ENCODE results near the gene CTNND2. TPM values are rescaled to one million over a fixed set of nuclear protein-coding genes. Genes with fewer than 3 reads are reported as not detected.

The CTNND2 gene
- total RNA-seq, 2 experiments from 2014 or later: not detected

GRCh38 chr5:11273180-11273903 lies 630.9 kb downstream of the CTNND2 start:
- ChIA-PET CTCF (no interaction called here), POLR2A (no interaction called here)
- H3K9me3 Mint-ChIP-seq: no peaks in the 10 kb centered on the region

DNA sequence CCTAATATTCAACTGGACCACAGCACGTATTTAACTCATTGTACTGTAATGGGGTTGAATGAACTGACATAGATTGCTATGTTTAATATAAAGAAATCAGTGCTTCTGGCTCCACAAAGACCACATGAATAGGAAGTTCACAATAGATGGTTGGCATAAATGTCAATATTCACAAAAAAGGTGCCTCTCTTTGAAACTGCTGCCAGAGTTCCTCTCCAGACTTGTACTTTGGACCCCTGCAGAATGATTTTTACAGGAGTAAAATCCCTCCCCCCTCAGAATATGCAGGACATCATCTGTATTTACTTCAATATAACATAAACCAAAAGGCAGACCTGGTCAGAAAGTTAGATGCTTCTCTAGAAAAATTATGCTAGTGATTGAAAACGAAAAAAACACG lies 634.7 kb downstream of the CTNND2 start:
- Mint-ChIP-seq H3K9me3 (no peaks in the 10 kb centered on the region), H3K27ac (no peak overlapping the region), H3K36me3 (ENCODE audit: low read depth) (no peaks in the 10 kb centered on the region), H3K4me3 (no peak overlapping the region), H3K4me1 (no peaks in the 10 kb centered on the region), H3K27me3 (no peaks in the 10 kb centered on the region)
- ChIA-PET POLR2A (no interaction called here), CTCF (no interaction called here)
- no peak for DNase-seq

More at GRCh38 chr5:11273180-11273903, 630.9 kb downstream of the CTNND2 start:
- H3K4me1 Mint-ChIP-seq: no peaks in the 10 kb centered on the region
- no peak overlapping the region for H3K27ac Mint-ChIP-seq
- no peak overlapping the region for H3K4me3 Mint-ChIP-seq
- H3K36me3 Mint-ChIP-seq (ENCODE audit: low read depth): no peaks in the 10 kb centered on the region
- no peak for DNase-seq
- no peaks in the 10 kb centered on the region for H3K27me3 Mint-ChIP-seq

GRCh38 chr5:11268891-11269290 lies 635.4 kb downstream of the CTNND2 start:
- Mint-ChIP-seq H3K27me3 (no peaks in the 10 kb centered on the region), H3K9me3 (no peaks in the 10 kb centered on the region), H3K4me1 (no peaks in the 10 kb centered on the region), H3K27ac (no peak overlapping the region), H3K4me3 (no peak overlapping the region), H3K36me3 (ENCODE audit: low read depth) (no peaks in the 10 kb centered on the region)
- ChIA-PET POLR2A (no interaction called here), CTCF (no interaction called here)
- DNase-seq: no peak

GRCh38 chr5:11266331-11266730 lies 637.9 kb downstream of the CTNND2 start:
- Mint-ChIP-seq H3K9me3 (no peaks in the 10 kb centered on the region), H3K27ac (no peak overlapping the region), H3K36me3 (ENCODE audit: low read depth) (no peaks in the 10 kb centered on the region), H3K4me1 (no peaks in the 10 kb centered on the region), H3K4me3 (no peak overlapping the region), H3K27me3 (no peaks in the 10 kb centered on the region)
- CTCF ChIA-PET: interaction anchor here (1.2 kb wide), 1 partner anchor 11 kb away, joined by 3 read pairs; no protein-coding TSS in a partner anchor
- POLR2A ChIA-PET: no interaction called here
- no peak for DNase-seq

GRCh38 chr5:11261241-11261640 lies 643.0 kb downstream of the CTNND2 start:
- no peak overlapping the region for H3K27ac Mint-ChIP-seq
- H3K4me3 Mint-ChIP-seq: no peak overlapping the region
- no peaks in the 10 kb centered on the region for H3K9me3 Mint-ChIP-seq
- no peaks in the 10 kb centered on the region for H3K27me3 Mint-ChIP-seq
- no peaks in the 10 kb centered on the region for H3K4me1 Mint-ChIP-seq
- POLR2A ChIA-PET: no interaction called here
- no peak for DNase-seq
- CTCF ChIA-PET: interaction anchor here (1.1 kb wide), 1 partner anchor 17 kb away, joined by 3 read pairs; no protein-coding TSS in a partner anchor
- no peaks in the 10 kb centered on the region for H3K36me3 Mint-ChIP-seq (ENCODE audit: low read depth)

GRCh38 chr5:11258001-11258400 lies 646.2 kb downstream of the CTNND2 start:
- H3K9me3 Mint-ChIP-seq: no peaks in the 10 kb centered on the region
- H3K27ac Mint-ChIP-seq: no peak overlapping the region

GRCh38 chr5:11252523-11252922 lies 651.7 kb downstream of the CTNND2 start:
- ChIA-PET POLR2A (no interaction called here), CTCF (no interaction called here)
- Mint-ChIP-seq H3K4me1 (no peaks in the 10 kb centered on the region), H3K4me3 (no peak overlapping the region), H3K9me3 (no peaks in the 10 kb centered on the region), H3K36me3 (ENCODE audit: low read depth) (no peaks in the 10 kb centered on the region), H3K27me3 (no peaks in the 10 kb centered on the region), H3K27ac (no peak overlapping the region)
- no peak for DNase-seq

More at GRCh38 chr5:11258001-11258400, 646.2 kb downstream of the CTNND2 start:
- no peak overlapping the region for H3K4me3 Mint-ChIP-seq
- no peaks in the 10 kb centered on the region for H3K4me1 Mint-ChIP-seq
- CTCF ChIA-PET: no interaction called here
- H3K36me3 Mint-ChIP-seq (ENCODE audit: low read depth): no peaks in the 10 kb centered on the region
- H3K27me3 Mint-ChIP-seq: no peaks in the 10 kb centered on the region
- POLR2A ChIA-PET: no interaction called here
- DNase-seq: no peak

GRCh38 chr5:11252075-11252474 lies 652.2 kb downstream of the CTNND2 start:
- Mint-ChIP-seq H3K9me3 (no peaks in the 10 kb centered on the region), H3K27me3 (no peaks in the 10 kb centered on the region), H3K4me1 (no peaks in the 10 kb centered on the region), H3K36me3 (ENCODE audit: low read depth) (no peaks in the 10 kb centered on the region), H3K27ac (no peak overlapping the region), H3K4me3 (no peak overlapping the region)
- ChIA-PET POLR2A (no interaction called here), CTCF (no interaction called here)
- DNase-seq: no peak

GRCh38 chr5:11251247-11251646 lies 653.0 kb downstream of the CTNND2 start:
- H3K36me3 Mint-ChIP-seq (ENCODE audit: low read depth): no peaks in the 10 kb centered on the region
- POLR2A ChIA-PET: no interaction called here
- no peak overlapping the region for H3K27ac Mint-ChIP-seq
- no peaks in the 10 kb centered on the region for H3K4me1 Mint-ChIP-seq
- H3K9me3 Mint-ChIP-seq: no peaks in the 10 kb centered on the region
- no peak overlapping the region for H3K4me3 Mint-ChIP-seq
- CTCF ChIA-PET: no interaction called here
- no peaks in the 10 kb centered on the region for H3K27me3 Mint-ChIP-seq
- DNase-seq: no peak

DNA sequence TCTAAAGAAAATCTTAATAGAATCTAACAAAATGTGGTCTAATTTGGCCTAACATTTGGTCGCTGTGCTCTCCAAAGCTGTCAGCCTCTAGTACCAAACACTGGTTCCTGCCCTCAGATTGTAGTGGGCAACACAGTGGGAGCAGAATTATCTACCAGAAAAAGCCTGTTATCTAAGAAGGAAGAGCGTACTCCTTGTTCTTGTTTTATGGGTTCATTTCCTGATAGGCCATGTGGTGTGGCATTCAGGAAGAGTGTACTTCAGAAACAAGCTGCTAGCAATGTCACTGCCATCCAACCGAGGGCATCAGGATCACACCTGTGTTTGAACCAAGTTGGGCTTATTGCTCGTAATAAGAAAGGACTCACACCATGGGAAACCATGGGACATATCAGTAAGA lies 655.3 kb downstream of the CTNND2 start:
- no peaks in the 10 kb centered on the region for H3K9me3 Mint-ChIP-seq
- no peaks in the 10 kb centered on the region for H3K4me1 Mint-ChIP-seq
- H3K27ac Mint-ChIP-seq: no peak overlapping the region
- H3K36me3 Mint-ChIP-seq (ENCODE audit: low read depth): no peaks in the 10 kb centered on the region
- ChIA-PET CTCF (no interaction called here), POLR2A (no interaction called here)
- H3K27me3 Mint-ChIP-seq: no peaks in the 10 kb centered on the region
- no peak for DNase-seq
- H3K4me3 Mint-ChIP-seq: no peak overlapping the region

DNA sequence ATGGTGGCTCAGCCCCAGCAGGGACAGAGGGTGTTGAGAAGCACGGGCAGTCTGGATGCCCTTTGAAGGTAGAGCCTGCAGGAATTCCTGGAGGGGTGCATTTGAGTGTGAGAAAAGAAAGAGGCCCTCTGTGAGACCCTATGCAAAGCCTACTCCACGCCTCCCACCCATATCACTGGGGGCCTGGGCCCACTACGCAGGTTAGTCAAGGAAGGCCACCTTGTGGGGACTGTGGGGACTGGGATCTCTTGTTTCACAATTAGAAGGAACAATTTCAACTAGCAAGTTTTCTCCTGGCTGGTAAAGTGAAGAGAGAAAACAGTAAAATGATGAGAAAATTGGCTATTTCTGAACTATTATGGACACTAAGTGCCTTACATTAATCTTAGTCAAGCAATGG lies 657.0 kb downstream of the CTNND2 start:
- no peaks in the 10 kb centered on the region for H3K27me3 Mint-ChIP-seq
- POLR2A ChIA-PET: no interaction called here
- no peaks in the 10 kb centered on the region for H3K9me3 Mint-ChIP-seq
- CTCF ChIA-PET: no interaction called here
- H3K4me1 Mint-ChIP-seq: no peaks in the 10 kb centered on the region
- H3K27ac Mint-ChIP-seq: no peak overlapping the region
- no peak overlapping the region for H3K4me3 Mint-ChIP-seq
- H3K36me3 Mint-ChIP-seq (ENCODE audit: low read depth): no peaks in the 10 kb centered on the region
- DNase-seq: no peak

DNA sequence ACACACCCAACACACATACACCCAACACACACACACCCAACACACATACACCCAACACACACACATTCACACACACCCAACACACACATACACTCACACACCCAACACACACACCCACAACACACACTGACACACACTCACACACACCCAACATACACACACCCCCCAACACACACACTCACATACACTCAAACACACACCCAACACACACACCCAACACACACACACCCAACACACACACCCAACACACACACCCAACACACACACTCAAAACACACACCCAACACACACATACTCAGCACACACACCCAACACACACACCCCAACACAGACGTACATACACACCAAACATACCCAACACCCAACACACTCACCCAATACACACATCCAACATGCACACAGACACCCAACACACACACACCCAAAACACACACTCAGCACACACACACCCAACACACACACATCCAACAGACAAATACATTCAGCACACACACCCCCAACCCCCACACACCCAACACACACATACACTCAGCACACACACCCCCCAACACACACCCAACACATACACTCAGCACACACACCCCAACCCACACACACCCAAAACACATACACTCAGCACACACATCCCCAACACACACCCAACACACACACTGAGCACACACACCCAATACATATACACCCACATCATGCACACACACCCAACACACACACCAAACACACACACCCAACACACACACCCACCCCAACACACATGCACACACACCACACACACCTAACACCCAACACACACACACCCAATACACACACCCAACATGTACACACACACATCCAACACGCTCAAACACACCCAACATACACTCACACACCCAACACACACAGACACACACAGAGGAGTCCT lies 663.7 kb downstream of the CTNND2 start:
- ChIA-PET CTCF (no interaction called here), POLR2A (no interaction called here)
- Mint-ChIP-seq H3K27ac (no peak overlapping the region), H3K4me3 (no peak overlapping the region), H3K9me3 (peaks cover 11% of the 10 kb centered on the region), H3K27me3 (no peaks in the 10 kb centered on the region), H3K4me1 (no peaks in the 10 kb centered on the region), H3K36me3 (ENCODE audit: low read depth) (no peaks in the 10 kb centered on the region)
- DNase-seq: no peak

GRCh38 chr5:11239261-11240015 lies 664.8 kb downstream of the CTNND2 start:
- H3K36me3 Mint-ChIP-seq (ENCODE audit: low read depth): no peaks in the 10 kb centered on the region
- H3K27me3 Mint-ChIP-seq: no peaks in the 10 kb centered on the region
- CTCF ChIA-PET: no interaction called here
- DNase-seq: no peak
- no peak overlapping the region for H3K27ac Mint-ChIP-seq
- H3K4me3 Mint-ChIP-seq: no peak overlapping the region
- peaks cover 11% of the 10 kb centered on the region for H3K9me3 Mint-ChIP-seq
- peaks cover 6% of the 10 kb centered on the region for H3K4me1 Mint-ChIP-seq
- POLR2A ChIA-PET: no interaction called here

Data from activated CD4-positive, alpha-beta memory T cell treated with anti-CD3 and anti-CD28 coated beads, Interleukin-2, amount 10 ng/mL, durations not matched to agents 7 days and 5 days (primary cell).